ENCODE data around the gene CUEDC1.

CUEDC1 gene

GRCh38 chr17:57879437-57880085 is 75.7 kb downstream of the CUEDC1 start:
- peaks cover 6% of the 10 kb centered on the region; the same call in 1 of the 2 replicates for H4K20me1 ChIP-seq (ENCODE audit: insufficient read depth, low read length)
- H3K4me1 ChIP-seq (ENCODE audit: insufficient read depth, low read length), result peaks cover 12% of the 10 kb centered on the region
- no peak overlapping the region for H3K4me3 ChIP-seq (ENCODE audit: low read depth in 1 of 2, low read length in 2 of 2)
- no peak overlapping the region for H3K9ac ChIP-seq (ENCODE audit: low read depth, low read length)
- H3K27me3 ChIP-seq (ENCODE audit: insufficient read depth, low read length, poor library complexity), result peaks cover 14% of the 10 kb centered on the region
- H2AFZ ChIP-seq (ENCODE audit: low read depth, low read length), result no peak overlapping the region
- TF ChIP-seq CTCF (IDR thresholded peaks at IDR 0.05; ENCODE audit: borderline replicate concordance, extremely low read depth, low read length, poor library complexity, severe bottlenecking), result no peak
- TF ChIP-seq EZH2 (IDR thresholded peaks at IDR 0.05; ENCODE audit: borderline replicate concordance, low read depth, low read length, severe bottlenecking), result no peak
- no peak overlapping the region for H3K27ac ChIP-seq (ENCODE audit: low read length)
- ATAC-seq (ENCODE audit: insufficient read depth, low read depth) (no peak), DNase-seq (no peak)
- H3K9me3 ChIP-seq (ENCODE audit: insufficient read depth, low read length, severe bottlenecking), result no peaks in the 10 kb centered on the region
- no peak overlapping the region for H3K4me2 ChIP-seq (ENCODE audit: insufficient read depth, low read length)
- no peaks in the 10 kb centered on the region for H3K36me3 ChIP-seq (ENCODE audit: insufficient read depth, low read length)
- no peaks in the 10 kb centered on the region for H3K79me2 ChIP-seq (ENCODE audit: insufficient read depth, low read length)

- Histone ChIP-seq H3K4me2 (ENCODE audit: insufficient read depth, low read length) (no peak overlapping the region), H3K9ac (ENCODE audit: low read depth, low read length) (no peak overlapping the region), H2AFZ (ENCODE audit: low read depth, low read length) (no peak overlapping the region), H4K20me1 (ENCODE audit: insufficient read depth, low read length) (peaks cover 6% of the 10 kb centered on the region; the same call in 1 of the 2 replicates), H3K27ac (ENCODE audit: low read length) (no peak overlapping the region), H3K4me3 (ENCODE audit: low read depth in 1 of 2, low read length in 2 of 2) (no peak overlapping the region), H3K4me1 (ENCODE audit: insufficient read depth, low read length) (peaks cover 28% of the 10 kb centered on the region), H3K9me3 (ENCODE audit: insufficient read depth, low read length, severe bottlenecking) (no peaks in the 10 kb centered on the region), H3K27me3 (ENCODE audit: insufficient read depth, low read length, poor library complexity) (peaks cover 14% of the 10 kb centered on the region), H3K79me2 (ENCODE audit: insufficient read depth, low read length) (no peaks in the 10 kb centered on the region), H3K36me3 (ENCODE audit: insufficient read depth, low read length) (no peaks in the 10 kb centered on the region)
- ATAC-seq (ENCODE audit: insufficient read depth, low read depth) (no peak), DNase-seq (no peak)
- no peak for TF ChIP-seq EZH2 (IDR thresholded peaks at IDR 0.05; ENCODE audit: borderline replicate concordance, low read depth, low read length, severe bottlenecking)
- no peak for TF ChIP-seq CTCF (IDR thresholded peaks at IDR 0.05; ENCODE audit: borderline replicate concordance, extremely low read depth, low read length, poor library complexity, severe bottlenecking)
These were observed 77.3 kb downstream of the CUEDC1 start for GRCh38 chr17:57877803-57878377.

GRCh38 chr17:57876866-57877237 is 78.4 kb downstream of the CUEDC1 start:
- no peak for TF ChIP-seq EZH2 (IDR thresholded peaks at IDR 0.05; ENCODE audit: borderline replicate concordance, low read depth, low read length, severe bottlenecking)
- TF ChIP-seq CTCF (IDR thresholded peaks at IDR 0.05; ENCODE audit: borderline replicate concordance, extremely low read depth, low read length, poor library complexity, severe bottlenecking), result no peak
- H3K4me1 ChIP-seq (ENCODE audit: insufficient read depth, low read length), result peaks cover 28% of the 10 kb centered on the region
- no peak overlapping the region for H3K27ac ChIP-seq (ENCODE audit: low read length)
- no peaks in the 10 kb centered on the region for H3K9me3 ChIP-seq (ENCODE audit: insufficient read depth, low read length, severe bottlenecking)
- no peak for DNase-seq
- H3K4me2 ChIP-seq (ENCODE audit: insufficient read depth, low read length), result no peak overlapping the region
- peaks cover 9% of the 10 kb centered on the region for H3K27me3 ChIP-seq (ENCODE audit: insufficient read depth, low read length, poor library complexity)
- H3K79me2 ChIP-seq (ENCODE audit: insufficient read depth, low read length), result no peaks in the 10 kb centered on the region
- peaks cover 6% of the 10 kb centered on the region; the same call in 1 of the 2 replicates for H4K20me1 ChIP-seq (ENCODE audit: insufficient read depth, low read length)
- H2AFZ ChIP-seq (ENCODE audit: low read depth, low read length), result no peak overlapping the region
- no peak for ATAC-seq (ENCODE audit: insufficient read depth, low read depth)
- no peaks in the 10 kb centered on the region for H3K36me3 ChIP-seq (ENCODE audit: insufficient read depth, low read length)
- no peak overlapping the region for H3K4me3 ChIP-seq (ENCODE audit: low read depth in 1 of 2, low read length in 2 of 2)
- H3K9ac ChIP-seq (ENCODE audit: low read depth, low read length), result no peak overlapping the region

Measured in DND-41 (cell line).